ENCODE measurements around the gene GPR161.

GPR161 gene

GRCh38 chr1:168145184-168146159 lies 8.7 kb upstream of the GPR161 start:
- TF ChIP-seq CTCF (IDR thresholded peaks at IDR 0.05; ENCODE audit: low read depth, low read length), result no peak; the same call in none of the 2 replicates
- peak; percentile 59 for DNase-seq (ENCODE audit: extremely low read depth, low read depth)

GRCh38 chr1:168141871-168142385 lies 5.2 kb upstream of the GPR161 start:
- no peak for DNase-seq (ENCODE audit: extremely low read depth, low read depth)
- TF ChIP-seq CTCF (IDR thresholded peaks at IDR 0.05; ENCODE audit: low read depth, low read length), result no peak

- no peak for DNase-seq (ENCODE audit: extremely low read depth, low read depth)
- TF ChIP-seq CTCF (IDR thresholded peaks at IDR 0.05; ENCODE audit: low read depth, low read length), result no peak
Measured at GRCh38 chr1:168139070-168139469, 2.3 kb upstream of the GPR161 start.

GRCh38 chr1:168138134-168138533 lies 1.4 kb upstream of the GPR161 start:
- TF ChIP-seq CTCF (IDR thresholded peaks at IDR 0.05; ENCODE audit: low read depth, low read length), result no peak
- no peak for DNase-seq (ENCODE audit: extremely low read depth, low read depth)

- TF ChIP-seq CTCF (IDR thresholded peaks at IDR 0.05; ENCODE audit: low read depth, low read length), result no peak
Measured at GRCh38 chr1:168137515-168137821, 738 bp upstream of the GPR161 start.

GRCh38 chr1:168135921-168136708 lies 615 bp downstream of the GPR161 start:
- no peak for DNase-seq (ENCODE audit: extremely low read depth, low read depth)
- no peak; the same call in 1 of the 2 replicates for TF ChIP-seq CTCF (IDR thresholded peaks at IDR 0.05; ENCODE audit: low read depth, low read length)

More at GRCh38 chr1:168137515-168137821, 738 bp upstream of the GPR161 start:
- no peak for DNase-seq (ENCODE audit: extremely low read depth, low read depth)
